Measurements from ENCODE around the gene C19orf81.

The C19orf81 gene

DNA sequence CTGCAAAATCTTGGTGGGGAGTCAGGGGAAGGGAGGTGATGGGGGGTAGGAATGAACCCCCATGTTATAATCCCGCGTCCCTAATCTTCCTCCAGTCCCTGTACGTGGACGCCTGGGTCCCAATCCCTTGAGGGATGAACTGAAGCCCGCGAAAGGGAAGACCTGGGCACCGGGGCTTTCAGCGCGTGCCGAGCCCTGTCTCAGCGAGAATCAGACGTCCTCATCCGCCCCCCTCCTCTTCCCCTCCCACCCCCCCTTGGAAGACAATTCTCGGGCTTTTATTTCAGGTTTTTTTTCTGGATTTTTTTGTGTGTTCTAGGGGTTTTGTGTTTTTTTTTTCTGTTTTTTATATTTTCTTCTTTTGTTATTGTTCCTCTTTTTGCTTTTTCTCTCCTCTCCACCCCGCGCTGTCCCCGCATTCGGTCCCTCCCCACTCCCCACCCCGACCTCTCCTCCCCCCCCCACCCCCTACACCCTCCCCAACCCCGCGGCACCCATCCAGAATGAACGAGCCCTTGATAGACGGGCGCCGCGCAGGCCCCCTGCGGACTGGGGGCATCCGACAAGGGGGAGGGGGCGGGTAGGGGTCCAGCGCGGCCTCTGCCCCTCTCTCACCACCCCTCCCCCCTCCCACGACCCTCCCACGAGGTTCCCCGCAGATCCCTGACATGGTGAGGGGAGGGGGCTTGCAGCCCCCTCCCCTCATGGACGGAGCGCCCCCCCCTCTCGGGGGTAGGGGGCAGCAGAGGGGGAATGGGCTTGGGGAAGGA, 10.3 kb downstream of the C19orf81 start:
- no peak for DNase-seq

DNA sequence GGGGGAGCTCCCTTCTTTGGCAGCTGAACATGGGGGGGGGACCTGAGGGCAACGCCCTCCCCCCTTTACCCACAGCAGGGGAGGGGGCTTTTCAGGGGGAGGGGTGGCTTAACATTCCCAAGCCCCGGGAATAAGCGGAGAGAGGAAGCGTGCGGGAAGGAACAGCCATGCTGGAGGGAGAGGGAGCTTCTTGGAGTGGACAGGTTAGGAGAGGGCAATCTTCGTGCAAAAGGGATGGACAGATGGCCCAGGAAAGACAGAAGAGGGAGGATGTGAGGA, 10.8 kb downstream of the C19orf81 start:
- no peak for DNase-seq

DNA sequence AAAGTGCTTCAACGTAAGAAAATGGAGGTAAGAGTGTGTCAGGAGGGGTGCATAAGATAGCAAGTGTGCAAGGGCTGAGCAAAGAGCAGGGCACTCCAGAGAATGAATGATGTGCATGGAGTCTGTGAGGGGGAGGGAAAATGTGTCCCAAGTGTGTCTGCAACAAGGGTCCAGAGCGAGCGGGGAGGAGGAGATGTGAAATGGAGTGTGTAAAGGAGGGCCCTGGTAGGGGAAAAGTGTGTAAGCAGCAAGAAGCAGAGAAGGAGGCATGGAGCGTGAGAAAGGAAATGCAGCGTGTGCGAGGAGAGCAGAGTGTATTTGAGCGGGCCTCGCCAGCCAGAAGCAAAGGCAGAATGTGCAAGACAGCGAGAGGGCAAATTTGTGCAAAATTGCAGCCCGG, 11.8 kb downstream of the C19orf81 start:
- DNase-seq, result no peak

DNA sequence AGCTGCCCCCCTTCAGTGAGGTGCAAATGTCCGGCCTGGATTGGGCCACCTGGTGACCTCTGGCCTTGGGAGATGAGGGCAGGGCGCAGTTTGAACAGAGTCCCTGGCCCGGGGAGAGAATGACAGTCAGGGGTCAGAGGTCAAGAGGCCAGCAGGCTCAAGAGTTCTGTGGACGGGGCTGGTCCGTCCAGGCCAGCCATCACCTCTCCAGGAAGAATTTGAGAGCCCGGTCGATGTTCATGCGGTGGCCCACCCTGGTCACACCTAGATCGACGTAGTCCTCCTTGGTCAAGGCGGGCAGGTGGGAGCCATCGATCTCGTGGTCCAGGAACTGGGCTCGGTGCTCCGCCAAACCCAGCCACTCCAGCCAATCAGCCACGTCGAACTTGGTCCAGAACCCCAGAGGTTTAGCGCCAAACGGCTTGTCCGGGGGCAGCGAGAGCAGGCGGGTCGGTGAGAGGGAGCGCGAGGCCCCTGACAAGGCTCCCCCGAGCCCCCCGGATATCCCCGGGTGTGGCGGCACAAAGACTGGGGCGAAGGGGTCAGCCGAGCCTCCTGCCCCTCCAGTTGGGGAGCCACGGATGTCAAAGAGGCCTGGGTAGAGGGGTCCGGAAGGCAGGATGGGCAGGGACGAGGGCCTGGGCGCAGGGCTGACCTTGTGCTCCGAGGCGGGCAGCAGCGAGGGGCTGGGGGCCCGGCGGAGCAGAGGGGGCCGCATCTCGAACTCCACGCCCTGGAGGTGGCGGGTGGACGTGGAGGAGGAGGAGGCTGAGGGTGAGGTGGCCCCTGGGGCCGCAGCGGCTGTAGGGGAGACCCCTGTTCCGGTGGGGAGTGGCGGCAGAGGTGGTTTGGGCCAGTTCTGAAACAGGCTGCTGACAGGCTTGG, 12.8 kb downstream of the C19orf81 start:
- no peak for DNase-seq

DNA sequence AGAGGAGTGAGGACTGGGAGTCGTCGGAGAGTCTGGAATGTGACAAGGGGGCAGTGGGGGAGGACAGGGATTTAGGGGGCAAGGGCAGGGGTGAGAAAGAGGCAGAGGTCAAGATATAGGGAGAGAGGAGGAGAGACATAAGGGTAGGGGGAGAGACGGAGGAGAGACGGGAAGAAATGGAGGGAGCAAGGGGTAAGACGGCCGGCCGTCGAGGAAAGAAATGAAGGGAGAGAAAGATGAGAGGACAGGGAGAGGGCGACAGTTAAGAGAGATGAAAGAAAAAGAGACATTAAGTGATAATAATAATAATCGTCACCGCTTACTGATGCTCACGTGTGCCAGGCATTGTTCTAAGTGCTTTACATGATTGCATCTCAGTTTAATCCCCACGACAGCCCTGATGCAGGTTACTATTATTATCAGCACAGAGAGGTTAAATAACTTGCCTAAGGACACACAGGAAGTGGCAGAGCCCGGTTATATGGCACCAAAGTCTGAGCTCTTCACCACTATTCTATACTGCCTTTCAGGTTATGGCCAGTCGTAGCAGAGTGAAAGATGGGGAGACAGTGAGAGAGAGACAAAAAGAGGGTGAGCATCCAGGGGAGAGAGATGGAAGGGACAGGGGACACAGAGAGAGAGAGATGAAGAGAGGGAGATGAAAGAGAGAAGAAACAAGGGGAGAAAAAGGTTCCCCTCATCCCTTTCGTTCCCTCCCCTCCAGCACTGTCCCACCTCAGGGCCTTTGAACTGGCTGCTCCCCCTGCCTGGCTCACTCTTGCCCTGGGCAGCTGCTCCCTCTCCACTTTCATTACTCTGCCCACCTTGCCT, 13.6 kb downstream of the C19orf81 start:
- no peak for DNase-seq

DNA sequence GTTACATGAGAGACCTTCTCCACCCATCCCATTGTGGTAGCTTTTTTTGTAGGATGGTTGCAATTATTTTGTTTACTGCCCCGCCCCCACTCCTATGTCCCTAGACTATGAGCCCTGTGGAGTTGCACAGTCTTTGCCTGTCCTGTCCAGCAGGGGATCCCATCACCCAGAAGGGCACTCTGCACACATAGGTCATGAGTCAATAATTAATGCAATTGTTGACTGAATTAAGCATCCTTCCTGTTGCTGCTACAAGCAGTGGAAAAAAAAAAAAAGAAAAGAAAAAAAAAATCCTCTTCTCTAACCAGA, 14.2 kb downstream of the C19orf81 start:
- no peak for DNase-seq

DNA sequence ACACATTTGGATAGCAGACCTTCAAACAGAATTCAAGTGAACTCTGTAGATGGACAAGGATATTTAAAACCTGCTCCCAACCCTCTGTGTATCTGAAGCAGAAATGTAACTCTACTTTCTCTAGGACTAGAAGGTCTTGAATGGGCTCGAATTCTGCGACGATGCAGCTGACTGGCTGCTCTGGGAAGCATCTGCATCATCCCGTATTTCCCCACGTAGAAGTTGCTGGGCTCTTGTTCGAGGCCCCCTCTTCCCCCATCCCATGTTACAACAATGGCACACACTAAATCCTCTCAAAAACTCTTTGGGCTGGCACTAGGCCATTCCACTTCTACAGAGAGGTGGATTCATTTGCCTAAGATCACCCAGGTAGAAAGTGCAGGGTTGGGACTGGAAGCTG, 15.0 kb downstream of the C19orf81 start:
- DNase-seq, result no peak

DNA sequence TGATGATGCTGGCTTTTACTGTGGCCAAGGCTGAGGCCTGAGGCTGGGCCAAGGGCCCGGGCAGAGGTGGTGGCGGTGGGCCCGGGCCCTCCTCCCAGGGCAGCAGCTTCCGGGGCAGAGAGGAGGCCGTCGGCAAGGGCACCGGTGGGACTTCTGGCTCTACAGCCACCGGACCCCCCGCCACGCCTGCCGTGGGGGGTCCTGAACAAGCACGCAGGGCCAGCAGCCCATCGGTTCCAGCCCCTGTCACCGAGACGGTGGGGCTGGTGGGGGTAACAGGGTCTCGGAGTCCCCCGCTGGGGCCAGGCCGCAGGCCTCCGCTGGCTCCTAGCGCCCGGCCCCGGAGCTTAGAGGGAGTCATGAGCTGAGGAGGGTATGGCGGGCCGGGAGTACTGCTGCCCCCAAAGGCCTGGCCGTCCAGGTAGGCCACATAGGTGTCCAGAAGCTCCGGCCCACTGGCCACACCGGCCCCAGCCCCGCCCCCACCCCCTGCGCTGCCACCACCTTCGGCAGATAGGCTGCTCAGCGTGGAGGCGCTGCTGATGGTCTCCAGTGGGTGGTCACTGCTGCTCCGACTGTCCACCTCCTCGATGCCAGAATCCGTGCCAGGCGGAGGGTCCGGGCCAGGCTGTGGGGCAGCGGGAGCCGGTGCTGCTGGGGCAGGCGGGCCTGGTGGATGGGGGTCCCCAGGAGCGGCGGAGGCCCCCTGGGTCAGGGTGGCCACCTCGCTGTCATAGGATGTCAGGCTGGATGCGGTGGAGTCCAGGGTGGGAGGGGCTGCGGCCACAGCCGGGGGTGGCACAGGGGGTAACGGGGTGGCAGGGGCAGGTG, 17.3 kb downstream of the C19orf81 start:
- DNase-seq, result no peak

DNA sequence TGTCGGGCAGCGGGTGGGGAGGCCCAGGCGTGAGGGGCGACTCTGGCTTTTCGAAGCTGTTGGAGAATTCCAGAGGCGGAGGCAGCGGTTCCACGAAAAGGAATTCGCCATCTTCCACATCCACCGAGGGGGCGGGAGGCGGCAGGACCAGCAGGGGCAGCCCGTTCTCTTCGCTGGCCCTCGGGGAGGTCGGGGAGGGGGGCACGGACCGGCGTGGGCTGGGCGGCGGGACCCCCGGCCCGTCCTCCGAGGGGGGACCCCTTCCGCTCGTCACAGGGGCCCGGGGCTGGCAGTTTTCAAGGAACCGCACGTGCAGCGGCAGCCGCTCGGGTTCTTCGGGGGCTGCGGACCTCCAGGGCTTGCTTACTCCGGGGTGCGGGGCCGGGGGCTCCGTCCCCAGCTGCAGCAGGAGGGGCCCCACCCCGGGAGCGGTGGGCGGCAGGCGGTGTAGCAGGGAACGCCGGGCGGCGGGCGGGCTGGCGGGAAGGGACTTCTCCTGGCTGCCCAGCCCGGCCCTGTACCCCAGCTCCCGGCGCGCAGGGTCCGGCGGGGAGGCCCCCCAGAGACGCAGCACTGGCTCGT, 18.0 kb downstream of the C19orf81 start:
- no peak for DNase-seq

DNA sequence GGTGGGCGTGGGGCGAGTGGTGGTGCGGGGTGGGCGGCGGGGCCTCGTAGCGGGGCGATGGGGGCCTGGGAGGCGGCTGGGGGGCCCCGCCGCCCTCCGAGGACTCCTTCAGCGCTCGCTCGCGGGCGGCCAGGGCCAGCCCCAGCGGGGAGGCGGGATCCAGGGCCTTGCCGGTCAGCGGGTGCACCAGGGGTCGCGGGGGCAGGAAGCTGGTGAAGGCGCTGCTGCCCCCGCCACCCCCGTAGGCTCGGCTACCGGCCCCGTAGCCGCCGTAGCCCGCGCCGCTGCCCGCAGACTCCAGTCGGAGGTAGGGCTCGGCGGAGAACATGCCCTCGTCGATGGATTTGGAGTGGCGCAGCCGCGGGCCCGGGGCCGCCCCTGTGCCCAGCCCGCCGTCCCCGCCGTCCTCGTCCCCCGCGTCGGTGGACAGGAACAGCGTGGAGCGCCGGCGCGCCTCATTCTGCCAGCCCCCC, 18.6 kb downstream of the C19orf81 start:
- DNase-seq, result no peak

DNA sequence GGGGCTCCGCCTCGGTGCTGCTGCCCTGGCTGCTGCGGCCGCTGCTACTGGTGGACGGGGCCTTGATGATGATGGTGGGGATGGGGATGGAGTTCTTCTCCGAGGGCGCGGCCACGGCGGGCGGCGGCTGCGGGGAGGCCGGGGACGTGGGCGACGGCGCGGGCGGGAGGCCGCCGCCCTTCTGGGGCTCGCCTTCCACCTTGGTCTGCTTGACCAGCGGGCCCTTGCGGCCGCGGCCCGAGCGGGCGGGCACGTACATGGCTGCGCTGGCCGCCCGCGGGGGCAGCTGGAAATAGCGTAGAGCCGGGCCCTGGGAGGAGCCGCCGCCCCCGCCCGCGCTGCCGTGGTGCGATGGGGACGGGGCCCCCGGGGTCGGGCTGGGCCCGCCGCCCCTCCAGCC, 19.2 kb downstream of the C19orf81 start:
- DNase-seq, result no peak

DNA sequence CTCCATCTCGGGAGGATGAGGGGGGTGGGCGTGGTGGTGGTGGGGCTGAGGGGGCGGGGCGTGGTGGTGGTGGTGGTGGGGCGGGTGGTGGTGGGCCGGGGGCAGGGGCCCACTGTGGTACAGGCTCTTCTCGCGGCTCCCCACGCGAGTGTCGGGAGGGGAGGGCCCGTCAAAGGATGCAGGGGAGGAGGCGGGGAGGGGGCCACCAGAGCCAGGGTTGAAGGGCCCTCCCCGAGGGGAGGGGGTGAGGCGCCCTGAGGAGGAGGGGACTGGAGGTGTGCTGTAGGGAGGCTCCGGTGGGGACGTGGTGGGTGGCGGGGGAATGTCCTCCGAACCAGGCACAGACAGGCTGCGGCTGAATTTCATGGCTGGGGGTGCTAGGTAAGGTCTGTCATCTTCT, 19.6 kb downstream of the C19orf81 start:
- no peak for DNase-seq

DNA sequence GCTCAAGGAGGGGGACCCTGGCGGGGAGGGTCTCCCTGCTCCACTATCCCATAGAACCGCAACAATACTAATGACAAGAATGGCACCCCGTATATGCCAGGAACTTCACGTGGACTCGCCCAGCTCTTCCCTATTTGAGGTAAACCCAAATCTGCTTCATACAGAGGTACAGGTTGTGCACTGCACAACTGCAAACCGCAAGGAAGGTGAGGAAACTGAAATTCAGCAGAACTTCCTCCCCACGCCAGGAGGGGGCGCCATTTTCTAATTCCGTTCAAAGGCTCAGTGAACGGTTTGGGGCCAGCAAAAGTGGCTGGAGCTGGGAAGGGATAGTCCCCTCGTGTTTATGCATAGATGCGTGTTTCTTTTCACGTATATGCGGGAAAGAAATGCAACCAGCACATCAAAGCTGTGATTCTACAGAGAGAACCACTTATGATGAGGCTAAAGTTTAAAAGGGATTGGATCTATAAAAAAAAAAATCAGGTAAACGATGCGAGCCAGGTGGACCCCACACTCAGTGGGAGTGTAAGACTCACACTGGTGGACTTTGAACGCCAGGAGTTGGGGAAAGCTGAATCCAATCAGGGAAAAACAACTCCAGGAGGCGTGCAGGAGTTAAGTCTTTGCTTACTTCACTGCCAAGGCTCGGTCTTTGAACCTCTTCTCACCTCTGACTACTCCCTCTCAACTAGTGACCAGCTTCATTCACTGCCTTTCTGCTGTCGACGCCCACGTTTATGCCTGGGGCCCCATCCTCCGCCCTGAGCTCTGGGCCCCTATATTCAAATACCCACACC, 20.3 kb downstream of the C19orf81 start:
- peak; percentile 13 for DNase-seq

DNA sequence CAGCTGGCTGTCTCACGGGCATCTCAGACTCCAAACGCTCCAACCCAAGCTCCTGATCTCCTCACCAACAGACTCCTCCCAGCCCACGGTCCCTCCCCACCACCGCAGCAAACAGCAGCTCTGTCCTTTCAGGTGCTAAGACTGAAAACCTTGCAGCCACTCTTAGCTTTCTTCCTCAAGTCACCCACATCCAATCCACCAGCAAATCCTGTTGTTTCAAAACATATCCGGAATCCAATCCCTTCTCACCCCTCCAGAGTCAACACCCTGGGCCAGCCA, 20.8 kb downstream of the C19orf81 start:
- DNase-seq, result no peak

DNA sequence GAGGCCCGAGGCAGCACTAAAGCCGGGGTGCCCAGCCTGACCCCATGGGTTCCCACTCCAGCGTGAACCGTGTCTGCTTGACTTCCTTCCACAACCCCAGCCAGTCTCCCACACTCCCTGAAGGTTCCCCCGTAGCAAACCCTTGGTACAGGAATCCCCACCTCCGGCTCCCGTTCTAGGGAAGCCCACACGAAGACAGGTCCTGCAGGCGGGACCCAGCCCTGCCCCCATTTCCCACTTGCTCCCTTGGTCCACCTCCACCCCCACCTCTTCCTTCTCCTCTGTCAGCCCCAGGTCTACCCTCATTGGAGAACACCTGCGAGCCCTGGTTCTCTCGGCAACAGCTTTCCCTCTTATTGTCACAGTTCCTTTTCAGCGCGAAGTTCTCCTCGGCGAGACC, 23.9 kb downstream of the C19orf81 start:
- no peak for DNase-seq

DNA sequence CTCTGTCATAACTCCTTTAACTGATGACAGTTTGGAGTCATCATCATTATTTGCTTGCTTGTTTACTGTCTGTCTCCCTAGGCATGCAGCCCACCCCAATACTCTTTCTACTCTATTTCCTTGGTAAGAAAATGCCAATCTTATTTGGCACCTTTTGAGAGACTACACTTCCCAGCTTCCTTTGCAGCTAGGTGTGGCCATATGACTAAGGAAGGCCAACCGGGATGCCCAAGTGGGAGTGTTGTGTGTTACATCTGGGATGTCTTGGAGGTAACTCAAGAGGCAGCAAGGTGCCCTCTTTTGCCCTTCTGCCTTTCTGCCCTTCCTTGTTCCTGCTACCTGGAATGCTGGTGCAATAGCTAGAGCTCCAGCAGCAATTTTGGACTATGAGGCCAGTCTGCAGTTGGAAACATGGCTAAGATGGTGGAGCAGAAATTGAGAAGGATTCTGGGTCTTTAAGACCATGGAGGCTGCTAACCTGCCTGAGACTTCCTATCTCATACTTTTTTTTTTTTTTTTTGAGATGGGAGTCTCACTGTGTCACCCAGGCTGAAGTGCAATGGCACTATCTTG, 27.5 kb downstream of the C19orf81 start:
- DNase-seq, result no peak

DNA sequence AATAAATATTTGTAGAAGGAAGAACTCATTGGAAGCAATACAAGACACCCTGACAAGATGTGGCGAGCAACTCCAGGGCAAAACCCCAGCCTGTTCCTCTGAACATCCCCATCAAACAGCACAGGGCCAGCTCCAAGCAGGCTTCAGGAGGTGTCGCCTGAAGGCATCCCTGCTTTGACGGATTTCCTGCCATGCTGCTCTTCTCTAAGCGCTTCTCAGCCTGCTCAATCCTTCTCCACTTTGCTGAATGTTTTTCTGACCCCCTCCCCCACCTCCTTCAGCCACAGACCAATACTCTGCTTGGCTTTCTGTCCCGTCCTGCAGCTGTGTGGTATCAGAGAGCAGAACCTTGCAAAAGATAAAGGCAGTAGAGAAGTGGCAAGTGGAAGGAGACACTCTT, 28.4 kb downstream of the C19orf81 start:
- no peak for DNase-seq

DNA sequence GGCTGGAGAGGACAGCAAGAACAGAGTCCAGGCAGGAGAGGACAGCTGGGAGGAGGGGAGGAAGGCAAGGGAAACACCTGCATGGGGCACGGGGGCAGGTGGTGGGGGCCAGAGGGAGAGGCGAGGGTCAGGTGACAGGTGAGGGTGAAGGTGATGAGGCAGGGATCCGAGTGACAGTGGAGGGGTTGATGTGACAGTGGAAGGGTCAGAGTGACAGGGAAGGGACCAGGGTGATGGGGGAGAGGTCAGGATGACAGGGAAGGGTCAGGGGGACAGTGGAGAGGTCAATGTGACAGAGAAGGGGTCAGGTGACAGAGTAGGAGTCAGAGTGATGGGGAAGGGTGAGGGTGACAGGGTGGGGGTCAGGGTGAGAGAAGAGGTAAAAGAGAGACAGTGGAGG, 29.1 kb downstream of the C19orf81 start:
- DNase-seq, result no peak

DNA sequence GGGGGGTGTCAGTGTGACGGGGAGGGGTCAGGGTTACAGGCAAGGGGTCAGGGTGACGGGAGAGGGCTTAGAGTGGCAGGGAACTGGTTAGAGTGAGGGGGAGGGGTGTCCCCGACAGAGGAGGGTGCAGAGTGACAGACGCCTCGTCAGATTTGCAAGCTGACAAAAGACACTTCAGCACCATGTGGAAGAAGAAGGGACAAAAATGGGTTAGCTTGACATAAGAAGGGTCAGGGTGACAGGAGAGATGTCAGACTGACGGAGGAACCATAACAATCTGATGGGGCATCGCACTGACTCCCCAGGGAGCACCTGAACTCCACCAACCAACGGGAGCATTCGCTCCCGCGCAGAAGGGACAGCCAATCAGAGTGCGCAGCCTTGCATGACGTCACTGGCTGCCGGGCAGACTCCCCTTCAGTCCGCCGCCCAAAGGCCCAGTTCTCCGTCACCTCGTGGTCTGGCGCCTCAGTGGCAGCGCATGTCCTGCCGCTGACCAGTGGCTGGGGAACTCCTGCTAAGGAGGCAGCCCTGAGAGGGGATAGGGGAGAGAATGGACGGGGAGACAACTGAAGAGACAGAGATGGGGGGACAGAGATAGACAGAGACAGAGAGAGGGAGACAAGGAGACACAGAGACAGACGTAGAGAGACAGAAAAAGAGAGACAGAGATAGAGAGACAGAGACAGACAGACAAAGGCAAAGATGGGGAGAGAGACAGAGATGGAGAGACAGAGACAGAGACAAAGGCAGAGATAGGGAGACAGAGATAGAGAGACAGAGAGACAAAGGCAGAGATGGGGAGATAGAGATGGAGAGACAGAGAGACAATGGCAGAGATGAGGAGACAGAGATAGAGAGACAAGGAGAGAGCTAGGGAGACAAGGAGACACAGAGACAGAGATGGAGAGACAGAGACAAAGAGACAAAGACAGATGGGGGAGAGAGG, 30.2 kb downstream of the C19orf81 start:
- peak; percentile 88 for DNase-seq
